ENCODE data around the gene STRN4. TPM values are rescaled to one million over a fixed set of nuclear protein-coding genes. Genes with fewer than 3 reads are reported as not detected.
A peak's percentile ranks its signal among the peaks of the same experiment; 100 is the strongest.

STRN4 gene
- total and polyA plus RNA-seq, 9 of the 15 experiments (the other 6 are each of a cell fraction or from before 2014, with no cell fraction given), result 0.62 to 83.7 (median 36.9) TPM

DNA sequence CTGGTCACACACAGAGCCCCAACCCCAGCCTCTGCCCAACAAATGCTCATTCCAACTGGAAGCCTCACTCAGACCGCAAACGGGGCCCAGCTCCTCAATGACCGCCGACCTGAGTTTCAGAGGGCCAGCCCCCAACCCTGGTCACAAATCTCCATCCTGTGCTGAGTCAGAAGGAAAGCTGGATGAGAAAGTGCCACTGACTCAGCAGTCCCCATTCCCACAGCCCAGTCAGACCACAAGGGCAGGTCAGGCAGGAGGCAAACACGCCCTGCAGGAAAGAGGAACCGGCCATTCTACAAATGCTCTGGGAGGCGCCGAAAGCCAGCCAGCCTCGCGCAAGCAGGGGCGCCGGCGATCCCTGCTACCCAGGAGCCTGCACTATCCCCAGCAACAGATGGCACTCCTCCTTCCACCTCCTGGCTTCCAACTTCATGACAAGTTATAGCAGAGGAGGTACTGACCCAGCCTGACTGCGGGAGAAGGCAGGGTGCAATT lies 15.2 kb downstream of the STRN4 start (continued):
- no peak for TF ChIP-seq IRF1 (CRISPR knock-in tag; IDR thresholded peaks at IDR 0.05; ENCODE audit: borderline replicate concordance)
- peak in 1 of 2 experiments; percentile 62; a peak in 1 of 3 replicates for TF ChIP-seq CBX3 (IDR thresholded peaks at IDR 0.05; ENCODE audit: borderline replicate concordance in 1 of 2, low read length in 2 of 2)
- peak in 1 of 2 experiments; percentile 47; a peak in 1 of 4 replicates for TF ChIP-seq FOXK2 (conservative IDR thresholded peaks at IDR 0.05 in 1 of 2, IDR thresholded peaks at IDR 0.05 in 1 of 2; ENCODE audit: low read depth in 2 of 2)
- no peak for TF ChIP-seq DACH1 (IDR thresholded peaks at IDR 0.05; ENCODE audit: partially characterized antibody)
- TF ChIP-seq CAMTA2 (CRISPR knock-in tag; conservative IDR thresholded peaks at IDR 0.05), result no peak
- peak; percentile 35; the same call in 1 of the 2 replicates for TF ChIP-seq L3MBTL2 (IDR thresholded peaks at IDR 0.05)
- TF ChIP-seq MAFG (tag; conservative IDR thresholded peaks at IDR 0.05), result peak; percentile 93
- peak; percentile 77 for TF ChIP-seq RNF2 (IDR thresholded peaks at IDR 0.05)
- TF ChIP-seq ZNF134 (CRISPR knock-in tag; conservative IDR thresholded peaks at IDR 0.05), result no peak
- peak; percentile 91 for TF ChIP-seq MAFF (IDR thresholded peaks at IDR 0.05; ENCODE audit: low read length)
- TF ChIP-seq MCM3 (IDR thresholded peaks at IDR 0.05), result no peak
- no peak for TF ChIP-seq ZNF232 (CRISPR knock-in tag; IDR thresholded peaks at IDR 0.05)
- TF ChIP-seq, protein P1, sequence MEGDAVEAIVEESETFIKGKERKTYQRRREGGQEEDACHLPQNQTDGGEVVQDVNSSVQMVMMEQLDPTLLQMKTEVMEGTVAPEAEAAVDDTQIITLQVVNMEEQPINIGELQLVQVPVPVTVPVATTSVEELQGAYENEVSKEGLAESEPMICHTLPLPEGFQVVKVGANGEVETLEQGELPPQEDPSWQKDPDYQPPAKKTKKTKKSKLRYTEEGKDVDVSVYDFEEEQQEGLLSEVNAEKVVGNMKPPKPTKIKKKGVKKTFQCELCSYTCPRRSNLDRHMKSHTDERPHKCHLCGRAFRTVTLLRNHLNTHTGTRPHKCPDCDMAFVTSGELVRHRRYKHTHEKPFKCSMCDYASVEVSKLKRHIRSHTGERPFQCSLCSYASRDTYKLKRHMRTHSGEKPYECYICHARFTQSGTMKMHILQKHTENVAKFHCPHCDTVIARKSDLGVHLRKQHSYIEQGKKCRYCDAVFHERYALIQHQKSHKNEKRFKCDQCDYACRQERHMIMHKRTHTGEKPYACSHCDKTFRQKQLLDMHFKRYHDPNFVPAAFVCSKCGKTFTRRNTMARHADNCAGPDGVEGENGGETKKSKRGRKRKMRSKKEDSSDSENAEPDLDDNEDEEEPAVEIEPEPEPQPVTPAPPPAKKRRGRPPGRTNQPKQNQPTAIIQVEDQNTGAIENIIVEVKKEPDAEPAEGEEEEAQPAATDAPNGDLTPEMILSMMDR (IDR thresholded peaks at IDR 0.05 in 2 of 3, conservative IDR thresholded peaks at IDR 0.05 in 1 of 3; ENCODE audit: insufficient read depth in 2 of 3, low read depth in 1 of 3, low read length in 3 of 3), result peak in 2 of 3 experiments; percentile 27 to 38; a peak in 4 of 6 replicates
- TF ChIP-seq, protein P2, sequence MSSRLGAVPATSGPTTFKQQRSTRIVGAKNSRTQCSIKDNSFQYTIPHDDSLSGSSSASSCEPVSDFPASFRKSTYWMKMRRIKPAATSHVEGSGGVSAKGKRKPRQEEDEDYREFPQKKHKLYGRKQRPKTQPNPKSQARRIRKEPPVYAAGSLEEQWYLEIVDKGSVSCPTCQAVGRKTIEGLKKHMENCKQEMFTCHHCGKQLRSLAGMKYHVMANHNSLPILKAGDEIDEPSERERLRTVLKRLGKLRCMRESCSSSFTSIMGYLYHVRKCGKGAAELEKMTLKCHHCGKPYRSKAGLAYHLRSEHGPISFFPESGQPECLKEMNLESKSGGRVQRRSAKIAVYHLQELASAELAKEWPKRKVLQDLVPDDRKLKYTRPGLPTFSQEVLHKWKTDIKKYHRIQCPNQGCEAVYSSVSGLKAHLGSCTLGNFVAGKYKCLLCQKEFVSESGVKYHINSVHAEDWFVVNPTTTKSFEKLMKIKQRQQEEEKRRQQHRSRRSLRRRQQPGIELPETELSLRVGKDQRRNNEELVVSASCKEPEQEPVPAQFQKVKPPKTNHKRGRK (tag; IDR thresholded peaks at IDR 0.05), result no peak
- 0 out of 2 replicates have a peak, but pooled peaks have one; percentile 49 for TF ChIP-seq RFX7 (CRISPR knock-in tag; IDR thresholded peaks at IDR 0.05)
- TF ChIP-seq MXI1 (IDR thresholded peaks at IDR 0.05; ENCODE audit: low read depth, low read length), result 0 out of 2 replicates have a peak, but pooled peaks have one; percentile 33
- TF ChIP-seq NFE2 (IDR thresholded peaks at IDR 0.05; ENCODE audit: low read depth), result peak; percentile 98
- peak; percentile 73 for TF ChIP-seq ATF7 (IDR thresholded peaks at IDR 0.05)
- TF ChIP-seq ZNF639 (CRISPR knock-in tag; conservative IDR thresholded peaks at IDR 0.05 in 1 of 2, IDR thresholded peaks at IDR 0.05 in 1 of 2), result peak in 1 of 2 experiments; percentile 51; a peak in 1 of 4 replicates
- 0 out of 2 replicates have a peak, but pooled peaks have one; percentile 33 for TF ChIP-seq TCF7L2 (IDR thresholded peaks at IDR 0.05; ENCODE audit: low read depth, low read length)
- TF ChIP-seq BACH1 (tag; IDR thresholded peaks at IDR 0.05), result peak; percentile 98
- no peak for TF ChIP-seq RAD51 (IDR thresholded peaks at IDR 0.05; ENCODE audit: borderline replicate concordance, low read depth)
- 0 out of 2 replicates have a peak, but pooled peaks have one; percentile 20 for TF ChIP-seq POLR2AphosphoS5 (IDR thresholded peaks at IDR 0.05; ENCODE audit: control insufficient read depth, insufficient read depth, low read depth, low read length)
